Panc1 (cell line): ENCODE measurements around the gene RNF11. TPM values are rescaled to one million over a fixed set of nuclear protein-coding genes. Genes with fewer than 3 reads are reported as not detected.

Experiments used
- ATAC-seq: fragments of 200-7000 bp; cut with Tn5 transposase; 2 replicates; pipeline ENCODE4 v1.9.1; 2020; ENCODE audit warnings: mild to moderate bottlenecking, moderate library complexity
- BruUV-seq: library from RNA; stranded (reverse); fragments of 400-500 nt; replicated peaks from 2 replicates; lab custom pipeline; 2021; lab: Mats Ljungman, UMichigan
- CTCF ChIA-PET: fragments of 300-600 bp; sonication (Branson Sonifier 250); formaldehyde crosslinking; loops from one replicate; lab custom pipeline; 2022; ENCODE audit warnings: antibody characterized with exemption; lab: Charles Lee
- POLR2A ChIA-PET: fragments of 300-600 bp; sonication (Branson Sonifier 250); formaldehyde crosslinking; loops from one replicate; lab custom pipeline; 2022; ENCODE audit warnings: antibody characterized with exemption; lab: Charles Lee
- DNase-seq: peaks from one replicate; pipeline ENCODE4 v3.0.0-alpha.2; 2010; ENCODE audit warnings: low read depth, low spot score
- H3K27ac ChIP-seq: 2 replicates; pipeline ENCODE4 v1.5.1; 2011; ENCODE audit warnings: mild to moderate bottlenecking, low read length, inconsistent platforms
- H3K27me3 ChIP-seq: fragments of 200-500 bp; sonication (Bioruptor generic); 2 replicates; pipeline ENCODE4 v1.6.0; 2014; ENCODE audit warnings: low read length, inconsistent platforms; ENCODE audit not compliant: control insufficient read depth, insufficient read depth
- H3K36me3 ChIP-seq: fragments of 200-500 bp; sonication (Bioruptor generic); 2 replicates; pipeline ENCODE4 v1.5.1; 2014; ENCODE audit warnings: inconsistent platforms, mild to moderate bottlenecking, low read length, moderate library complexity; ENCODE audit not compliant: control insufficient read depth, insufficient read depth
- H3K4me1 ChIP-seq: 2 replicates; pipeline ENCODE4 v1.5.1; 2011; ENCODE audit warnings: inconsistent platforms, mild to moderate bottlenecking, low read length, moderate library complexity; ENCODE audit not compliant: control insufficient read depth, insufficient read depth
- H3K4me3 ChIP-seq, 2 experiments: 2 replicates each; pipeline ENCODE4 v1.5.1; 2011 to 2012; ENCODE audit warnings: low read depth in 2 of 2, low read length in 2 of 2, mild to moderate bottlenecking in 2 of 2, inconsistent platforms in 1 of 2, moderate library complexity in 1 of 2
- H3K9me3 ChIP-seq: fragments of 200-500 bp; sonication (Bioruptor generic); 2 replicates; pipeline ENCODE4 v1.5.1; 2014; ENCODE audit warnings: low read depth, mild to moderate bottlenecking, inconsistent platforms, low read length, moderate library complexity; ENCODE audit not compliant: control insufficient read depth, insufficient read depth
- POLR2AphosphoS5 ChIP-seq: IDR thresholded peaks from 2 replicates; pipeline ENCODE4 v1.6.1; 2012; ENCODE audit warnings: mild to moderate bottlenecking, low read depth, low read length, moderate library complexity
- SIN3A ChIP-seq: IDR thresholded peaks from 2 replicates; pipeline ENCODE4 v1.6.1; 2012; ENCODE audit warnings: low read depth, mild to moderate bottlenecking, low read length, moderate library complexity, borderline replicate concordance; ENCODE audit not compliant: insufficient read depth
- TCF7L2 ChIP-seq: IDR thresholded peaks from 2 replicates; pipeline ENCODE4 v1.6.1; 2011; ENCODE audit warnings: mild to moderate bottlenecking, low read depth, low read length, inconsistent platforms
- in situ Hi-C: cut with HindIII; loops from 2 replicates; pipeline ENCODE4 v1.10.0; 2016; ENCODE audit warnings: low sequenced_read_pairs, low pct_unique_long_range_greater_than_20kb
- intact Hi-C: fragments of 100-400 bp; cut with micrococcal nuclease; formaldehyde crosslinking; loops from one replicate; pipeline ENCODE4 v1.10.0; 2022; ENCODE audit not compliant: unreplicated experiment
- total RNA-seq: library from RNA; stranded (reverse); gene quantifications from one replicate; pipeline ENCODE4 v1.2.1, GENCODE V29; 2021; ENCODE audit not compliant: unreplicated experiment
- TF ChIP-seq, protein P1 (sequence below), 2 experiments: IDR thresholded peaks; 2 replicates each; pipeline ENCODE4 v1.6.1; 2011 to 2012; ENCODE audit warnings: low read depth in 2 of 2, control low read depth in 1 of 2, low read length in 1 of 2, mild to moderate bottlenecking in 1 of 2, moderate library complexity in 1 of 2; ENCODE audit not compliant: insufficient read depth in 1 of 2
- TF ChIP-seq, protein P2 (sequence below): fragments of 450-650 bp; IDR thresholded peaks from 2 replicates; pipeline ENCODE4 v1.5.1; 2017; ENCODE audit warnings: mild to moderate bottlenecking

The RNF11 gene
- total RNA-seq, 1 experiment from 2014 or later, result 86.0 TPM

DNA sequence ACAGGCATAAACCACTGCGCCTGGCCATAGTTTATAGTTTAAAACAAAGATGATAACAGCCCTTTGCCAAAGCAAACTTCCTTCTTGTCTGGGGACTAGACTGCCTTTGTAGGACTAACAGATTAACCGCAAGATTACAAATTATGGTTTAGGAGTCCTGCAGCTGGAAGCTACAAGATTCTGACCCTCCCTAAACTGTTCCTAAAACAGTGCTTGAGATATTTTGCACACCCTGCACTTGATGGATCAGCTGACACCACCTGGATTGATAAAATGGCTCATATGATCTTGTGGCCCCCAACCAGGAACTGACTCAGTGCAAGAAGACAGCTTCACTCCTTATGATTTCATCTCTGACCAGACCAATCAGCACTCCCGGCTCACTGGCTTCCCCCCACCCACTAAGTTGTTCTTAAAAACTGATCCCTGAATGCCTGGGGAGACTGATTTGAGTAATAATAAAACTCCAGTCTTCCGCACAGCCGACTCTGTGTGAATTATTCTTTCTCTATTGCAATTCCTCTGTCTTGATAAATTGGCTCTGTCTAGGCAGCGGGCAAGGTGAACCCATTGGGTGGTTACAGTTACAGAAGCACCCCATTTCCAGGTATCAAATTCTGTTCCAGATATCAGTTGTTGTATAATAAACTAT lies 13.8 kb upstream of the RNF11 start:
- in situ Hi-C loops (no loop called here), intact Hi-C loops (no loop called here)
- H3K4me1 ChIP-seq, result no peaks in the 10 kb centered on the region
- no peaks in the 10 kb centered on the region for H3K27me3 ChIP-seq
- ChIA-PET POLR2A (no interaction called here), CTCF (no interaction called here)
- ATAC-seq (no peak), DNase-seq (no peak)
- H3K9me3 ChIP-seq, result no peaks in the 10 kb centered on the region
- no TSS peak for BruUV-seq
- TF ChIP-seq, protein P1, sequence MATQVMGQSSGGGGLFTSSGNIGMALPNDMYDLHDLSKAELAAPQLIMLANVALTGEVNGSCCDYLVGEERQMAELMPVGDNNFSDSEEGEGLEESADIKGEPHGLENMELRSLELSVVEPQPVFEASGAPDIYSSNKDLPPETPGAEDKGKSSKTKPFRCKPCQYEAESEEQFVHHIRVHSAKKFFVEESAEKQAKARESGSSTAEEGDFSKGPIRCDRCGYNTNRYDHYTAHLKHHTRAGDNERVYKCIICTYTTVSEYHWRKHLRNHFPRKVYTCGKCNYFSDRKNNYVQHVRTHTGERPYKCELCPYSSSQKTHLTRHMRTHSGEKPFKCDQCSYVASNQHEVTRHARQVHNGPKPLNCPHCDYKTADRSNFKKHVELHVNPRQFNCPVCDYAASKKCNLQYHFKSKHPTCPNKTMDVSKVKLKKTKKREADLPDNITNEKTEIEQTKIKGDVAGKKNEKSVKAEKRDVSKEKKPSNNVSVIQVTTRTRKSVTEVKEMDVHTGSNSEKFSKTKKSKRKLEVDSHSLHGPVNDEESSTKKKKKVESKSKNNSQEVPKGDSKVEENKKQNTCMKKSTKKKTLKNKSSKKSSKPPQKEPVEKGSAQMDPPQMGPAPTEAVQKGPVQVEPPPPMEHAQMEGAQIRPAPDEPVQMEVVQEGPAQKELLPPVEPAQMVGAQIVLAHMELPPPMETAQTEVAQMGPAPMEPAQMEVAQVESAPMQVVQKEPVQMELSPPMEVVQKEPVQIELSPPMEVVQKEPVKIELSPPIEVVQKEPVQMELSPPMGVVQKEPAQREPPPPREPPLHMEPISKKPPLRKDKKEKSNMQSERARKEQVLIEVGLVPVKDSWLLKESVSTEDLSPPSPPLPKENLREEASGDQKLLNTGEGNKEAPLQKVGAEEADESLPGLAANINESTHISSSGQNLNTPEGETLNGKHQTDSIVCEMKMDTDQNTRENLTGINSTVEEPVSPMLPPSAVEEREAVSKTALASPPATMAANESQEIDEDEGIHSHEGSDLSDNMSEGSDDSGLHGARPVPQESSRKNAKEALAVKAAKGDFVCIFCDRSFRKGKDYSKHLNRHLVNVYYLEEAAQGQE (IDR thresholded peaks at IDR 0.05; ENCODE audit: insufficient read depth in 1 of 2, low read depth in 2 of 2, low read length in 1 of 2), result no peak
- TF ChIP-seq, protein P2, sequence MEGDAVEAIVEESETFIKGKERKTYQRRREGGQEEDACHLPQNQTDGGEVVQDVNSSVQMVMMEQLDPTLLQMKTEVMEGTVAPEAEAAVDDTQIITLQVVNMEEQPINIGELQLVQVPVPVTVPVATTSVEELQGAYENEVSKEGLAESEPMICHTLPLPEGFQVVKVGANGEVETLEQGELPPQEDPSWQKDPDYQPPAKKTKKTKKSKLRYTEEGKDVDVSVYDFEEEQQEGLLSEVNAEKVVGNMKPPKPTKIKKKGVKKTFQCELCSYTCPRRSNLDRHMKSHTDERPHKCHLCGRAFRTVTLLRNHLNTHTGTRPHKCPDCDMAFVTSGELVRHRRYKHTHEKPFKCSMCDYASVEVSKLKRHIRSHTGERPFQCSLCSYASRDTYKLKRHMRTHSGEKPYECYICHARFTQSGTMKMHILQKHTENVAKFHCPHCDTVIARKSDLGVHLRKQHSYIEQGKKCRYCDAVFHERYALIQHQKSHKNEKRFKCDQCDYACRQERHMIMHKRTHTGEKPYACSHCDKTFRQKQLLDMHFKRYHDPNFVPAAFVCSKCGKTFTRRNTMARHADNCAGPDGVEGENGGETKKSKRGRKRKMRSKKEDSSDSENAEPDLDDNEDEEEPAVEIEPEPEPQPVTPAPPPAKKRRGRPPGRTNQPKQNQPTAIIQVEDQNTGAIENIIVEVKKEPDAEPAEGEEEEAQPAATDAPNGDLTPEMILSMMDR, result no peak
- no peak for TF ChIP-seq POLR2AphosphoS5
- TF ChIP-seq TCF7L2, result no peak
- TF ChIP-seq SIN3A, result no peak
- H3K4me3 ChIP-seq, result no peak overlapping the region
- no peak overlapping the region for H3K27ac ChIP-seq
- no peaks in the 10 kb centered on the region for H3K36me3 ChIP-seq

DNA sequence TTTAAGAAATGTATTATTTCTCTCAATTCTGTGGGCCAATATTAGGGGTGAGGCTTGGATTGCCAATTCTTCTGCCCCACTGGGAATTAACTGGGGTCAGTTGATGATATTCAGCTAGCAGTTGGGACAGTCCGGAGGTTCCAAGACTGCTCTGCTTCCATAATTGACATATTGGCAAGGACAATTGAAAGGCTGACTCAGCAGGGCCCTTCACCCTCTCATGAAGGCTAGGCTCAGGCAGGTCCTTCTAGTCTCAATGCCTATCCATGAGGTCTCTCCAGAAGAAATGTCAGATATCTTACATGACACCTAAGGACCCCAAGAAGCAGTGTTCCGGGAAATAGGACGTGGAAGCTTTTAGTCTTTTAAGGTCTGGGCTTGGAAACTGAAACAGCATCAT lies 13.3 kb upstream of the RNF11 start:
- CTCF ChIA-PET, result no interaction called here
- Histone ChIP-seq H3K27me3 (no peaks in the 10 kb centered on the region), H3K4me3 (no peak overlapping the region), H3K27ac (no peak overlapping the region), H3K9me3 (no peaks in the 10 kb centered on the region), H3K4me1 (no peaks in the 10 kb centered on the region), H3K36me3 (no peaks in the 10 kb centered on the region)
- DNase-seq, result no peak
- no peak for TF ChIP-seq TCF7L2
- TF ChIP-seq, protein P2, result no peak
- TF ChIP-seq, protein P1 (IDR thresholded peaks at IDR 0.05; ENCODE audit: insufficient read depth in 1 of 2, low read depth in 2 of 2, low read length in 1 of 2), result no peak
- TF ChIP-seq POLR2AphosphoS5, result no peak
- no peak for TF ChIP-seq SIN3A
- intact Hi-C loops, result no loop called here
- no TSS peak for BruUV-seq
- POLR2A ChIA-PET, result no interaction called here
- in situ Hi-C loops, result no loop called here
- no peak for ATAC-seq
